SK-N-SH (cell line): ENCODE results near the gene VPS8. TPM values are rescaled to one million over a fixed set of nuclear protein-coding genes. Genes with fewer than 3 reads are reported as not detected.

Experiments used
- CTCF ChIA-PET: fragments of 300-600, 350-600 bp; formaldehyde crosslinking; extraction: SDS; loops from one replicate; lab custom pipeline; 2021; lab: Yijun Ruan, JAX
- POLR2A ChIA-PET: fragments of 350-600 bp; sonication (Branson Sonifier 250); formaldehyde crosslinking; extraction: SDS; loops from one replicate; lab custom pipeline; 2020; ENCODE audit warnings: antibody characterized with exemption, inconsistent platforms; lab: Yijun Ruan, JAX
- DNase-seq: peaks from one replicate; pipeline ENCODE4 v3.0.0; 2012
- H2AFZ ChIP-seq: fragments of 200-600 bp; sonication (generic); 2 replicates; pipeline ENCODE4 v1.8.1; 2016; ENCODE audit warnings: antibody characterized with exemption, mild to moderate bottlenecking, low read depth
- H3F3A ChIP-seq: fragments of 200-600 bp; sonication (generic); replicated peaks from 2 replicates; pipeline ENCODE3; 2016; ENCODE audit warnings: antibody characterized with exemption, mild to moderate bottlenecking; ENCODE audit not compliant: insufficient read depth
- H3K27ac ChIP-seq, 2 experiments: fragments of 200-500 bp in 1 of 2; fragments of 200-600 bp in 1 of 2; sonication (Bioruptor generic) in 1 of 2; sonication (generic), shearing (Covaris generic) in 1 of 2; 2 replicates each; pipeline versions ENCODE4 v1.5.1 to v1.6.1; 2014 to 2016; ENCODE audit warnings: low read depth in 2 of 2, inconsistent platforms in 1 of 2, low read length in 1 of 2, mild to moderate bottlenecking in 1 of 2, mixed read lengths in 1 of 2
- H3K27me3 ChIP-seq: fragments of 200-600 bp; sonication (generic), shearing (Covaris generic); 2 replicates; pipeline ENCODE4 v1.6.1; 2016; ENCODE audit warnings: mixed run types; ENCODE audit not compliant: insufficient read depth
- H3K36me3 ChIP-seq, 2 experiments: fragments of 200-500 bp in 1 of 2; fragments of 200-600 bp in 1 of 2; sonication (Bioruptor generic) in 1 of 2; sonication (generic) in 1 of 2; replicated peaks in 1 of 2; 2 replicates each; pipeline versions ENCODE3 to v1.5.1; 2014 to 2016; ENCODE audit warnings: low read length in 1 of 2, mild to moderate bottlenecking in 1 of 2; ENCODE audit not compliant: insufficient read depth in 2 of 2, control insufficient read depth in 1 of 2
- H3K4me1 ChIP-seq, 2 experiments: fragments of 200-500 bp in 1 of 2; fragments of 200-600 bp in 1 of 2; sonication (Bioruptor generic) in 1 of 2; sonication (generic), shearing (Covaris generic) in 1 of 2; 2 replicates each; pipeline versions ENCODE4 v1.5.1 to v1.6.1; 2014 to 2016; ENCODE audit warnings: low read depth in 1 of 2, low read length in 1 of 2, mixed run types in 1 of 2; ENCODE audit not compliant: insufficient read depth in 2 of 2, control insufficient read depth in 1 of 2
- H3K4me2 ChIP-seq: fragments of 200-600 bp; sonication (generic), shearing (Covaris generic); 2 replicates; pipeline ENCODE4 v1.6.1; 2017; ENCODE audit warnings: mixed run types
- H3K4me3 ChIP-seq, 2 experiments: fragments of 200-500 bp in 1 of 2; fragments of 200-600 bp in 1 of 2; sonication (Bioruptor generic) in 1 of 2; sonication (generic), shearing (Covaris generic) in 1 of 2; 2 replicates each; pipeline versions ENCODE4 v1.5.1 to v1.8.1; 2014 to 2016; ENCODE audit warnings: low read depth in 2 of 2, inconsistent platforms in 1 of 2, low read length in 1 of 2, mild to moderate bottlenecking in 1 of 2, mixed read lengths in 1 of 2, moderate library complexity in 1 of 2
- H3K79me2 ChIP-seq: fragments of 200-600 bp; sonication (generic); 2 replicates; pipeline ENCODE4 v1.8.1; 2017; ENCODE audit warnings: mild to moderate bottlenecking; ENCODE audit not compliant: insufficient read depth
- H3K9ac ChIP-seq: fragments of 200-600 bp; sonication (generic); 2 replicates; pipeline ENCODE4 v1.6.1; 2017; ENCODE audit warnings: mixed run types
- H3K9me2 ChIP-seq: fragments of 200-600 bp; sonication (generic); 2 replicates; pipeline ENCODE4 v1.6.1; 2017; ENCODE audit warnings: mixed run types
- H3K9me3 ChIP-seq: fragments of 200-600 bp; sonication (generic); 2 replicates; pipeline ENCODE4 v1.6.1; 2017; ENCODE audit warnings: mixed run types, mild to moderate bottlenecking, moderate library complexity
- H4K20me1 ChIP-seq: fragments of 200-600 bp; sonication (generic); 2 replicates; pipeline ENCODE4 v1.6.1; 2017; ENCODE audit warnings: mild to moderate bottlenecking, mixed run types; ENCODE audit not compliant: insufficient read depth
- CHD2 ChIP-seq: fragments of 150-350 bp; IDR thresholded peaks from 2 replicates; pipeline ENCODE4 v1.6.1; 2018; ENCODE audit warnings: low read length; ENCODE audit not compliant: partially characterized antibody
- ELF1 ChIP-seq: IDR thresholded peaks from 2 replicates; pipeline ENCODE4 v1.4.0; 2012
- EP300 ChIP-seq, 2 experiments: IDR thresholded peaks; 2 replicates each; pipeline versions ENCODE4 v1.4.0 to v1.6.1; 2012; ENCODE audit warnings: borderline replicate concordance in 1 of 2, low read depth in 1 of 2, low read length in 1 of 2
- EZH2phosphoT487 ChIP-seq: fragments of 200-600 bp; sonication (generic); IDR thresholded peaks from 2 replicates; pipeline ENCODE4 v1.6.1; 2017; ENCODE audit warnings: low read depth, mixed run types, mild to moderate bottlenecking, antibody characterized with exemption, moderate library complexity, borderline replicate concordance
- FOXJ3 ChIP-seq: sonication (generic); formaldehyde crosslinking; IDR thresholded peaks from 2 replicates; pipeline ENCODE4 v1.5.1; 2020; ENCODE audit warnings: mild to moderate bottlenecking, missing genetic modification reagents
- GATA2 ChIP-seq: sonication (generic); formaldehyde crosslinking; IDR thresholded peaks from 2 replicates; pipeline ENCODE4 v1.5.0; 2020; ENCODE audit warnings: mild to moderate bottlenecking, missing genetic modification reagents
- MAX ChIP-seq: IDR thresholded peaks from 2 replicates; pipeline ENCODE4 v1.4.0; 2012; ENCODE audit warnings: low read depth
- NRF1 ChIP-seq: IDR thresholded peaks from 2 replicates; pipeline ENCODE4 v1.6.1; 2012; ENCODE audit warnings: low read depth, mild to moderate bottlenecking, low read length
- RAD21 ChIP-seq: IDR thresholded peaks from 2 replicates; pipeline ENCODE4 v1.6.1; 2012; ENCODE audit warnings: mild to moderate bottlenecking, low read length
- RXRA ChIP-seq: IDR thresholded peaks from 2 replicates; pipeline ENCODE4 v1.4.0; 2012; ENCODE audit warnings: low read depth, mild to moderate bottlenecking, borderline replicate concordance
- TEAD4 ChIP-seq: IDR thresholded peaks from 2 replicates; pipeline ENCODE4 v1.4.0; 2012; ENCODE audit warnings: mild to moderate bottlenecking, borderline replicate concordance; ENCODE audit not compliant: insufficient read depth
- USF1 ChIP-seq: IDR thresholded peaks from 2 replicates; pipeline ENCODE4 v1.4.0; 2012; ENCODE audit warnings: low read depth, borderline replicate concordance
- YY1 ChIP-seq: IDR thresholded peaks from 2 replicates; pipeline ENCODE4 v1.4.0; 2012; ENCODE audit warnings: low read depth, mild to moderate bottlenecking
- WGBS: methylation state at CpG from one replicate; pipeline ENCODE4 v1.1.6; 2017; ENCODE audit warnings: low lambda C conversion rate; 5-methylcytosine and 5-hydroxymethylcytosine counted together
- polyA plus RNA-seq, 3 experiments: library from polyadenylated mRNA; depleted of rRNA; stranded (reverse); fragments of >200 nt; gene quantifications; 2 replicates each; pipeline ENCODE4 v1.2.3, GENCODE V29; 2012
- TF ChIP-seq, protein P1 (sequence below): fragments of 200-600 bp; sonication (generic); IDR thresholded peaks from 2 replicates; pipeline ENCODE4 v1.6.1; 2017; ENCODE audit warnings: antibody characterized with exemption, mild to moderate bottlenecking, moderate library complexity

VPS8 gene
- polyA plus RNA-seq, 1 of the 3 experiments (the other 2 are of a cell fraction) = 12.8 TPM

- H3K4me3 ChIP-seq = no peak overlapping the region
Observed at GRCh38 chr3:185063431-185063830, 251.5 kb downstream of the VPS8 start.

DNA sequence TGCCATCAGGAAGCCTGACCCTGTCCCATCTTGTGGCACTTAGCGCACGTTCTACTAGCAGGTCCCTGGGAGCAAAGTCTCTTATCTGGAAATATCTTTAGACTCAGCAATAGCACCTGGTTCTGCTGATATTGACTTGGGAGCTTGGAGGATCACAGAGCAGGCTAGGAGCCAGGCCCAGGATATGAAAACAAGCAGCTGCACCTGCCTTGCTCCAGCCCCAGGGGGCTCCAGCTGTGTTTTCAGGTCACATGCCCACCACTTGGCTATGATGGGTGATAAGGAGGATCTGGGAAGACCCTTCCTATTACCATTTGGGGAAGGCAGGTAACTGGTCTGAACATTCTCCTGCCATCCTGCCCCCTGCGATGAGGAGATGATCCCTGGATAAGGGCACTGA lies 253.1 kb downstream of the VPS8 start:
- CTCF ChIA-PET = interaction anchor here (1.0 to 1.8 kb wide), 3 partner anchors 14 to 111 kb away, joined by 3 to 6 read pairs (median 4); no protein-coding TSS in a partner anchor
- Histone ChIP-seq H3K9me2 (no peaks in the 10 kb centered on the region), H3K4me3 (no peak overlapping the region), H4K20me1 (no peaks in the 10 kb centered on the region), H3F3A (no peaks in the 10 kb centered on the region), H3K79me2 (no peaks in the 10 kb centered on the region), H3K36me3 (no peaks in the 10 kb centered on the region), H3K27me3 (no peaks in the 10 kb centered on the region; the same call in 1 of the 2 replicates), H3K9ac (no peak overlapping the region), H3K27ac (no peak overlapping the region; a peak in 1 of 4 replicates), H3K9me3 (no peaks in the 10 kb centered on the region), H3K4me1 (peaks cover 0 to 3% of the 10 kb centered on the region in 2 experiments; a peak in 1 of 4 replicates), H3K4me2 (no peak overlapping the region), H2AFZ (no peak overlapping the region)
- DNase-seq = no peak
- 73% methylated on average over 3 of the region's 3 CpGs for WGBS
- no peak for TF ChIP-seq NRF1
- TF ChIP-seq EZH2phosphoT487 = no peak
- TF ChIP-seq GATA2 (CRISPR knock-in tag) = 0 out of 2 replicates have a peak, but pooled peaks have one; percentile 16
- TF ChIP-seq ELF1 = no peak
- POLR2A ChIA-PET = no interaction called here

More at GRCh38 chr3:185063431-185063830, 251.5 kb downstream of the VPS8 start:
- H3F3A ChIP-seq = no peaks in the 10 kb centered on the region
- H3K36me3 ChIP-seq = no peaks in the 10 kb centered on the region
- H3K27ac ChIP-seq = no peak overlapping the region
- no peak overlapping the region for H3K9ac ChIP-seq
- 44% methylated on average over 3 of the region's 3 CpGs for WGBS
- no peaks in the 10 kb centered on the region for H4K20me1 ChIP-seq
- H3K79me2 ChIP-seq = no peaks in the 10 kb centered on the region
- no peak overlapping the region for H3K4me2 ChIP-seq
- POLR2A ChIA-PET = no interaction called here
- H3K9me2 ChIP-seq = no peaks in the 10 kb centered on the region
- H3K9me3 ChIP-seq = no peaks in the 10 kb centered on the region
- no peak for DNase-seq
- H3K4me1 ChIP-seq = peaks cover 0 to 2% of the 10 kb centered on the region in 2 experiments; a peak in 1 of 4 replicates
- H3K27me3 ChIP-seq = no peaks in the 10 kb centered on the region; the same call in 1 of the 2 replicates
- CTCF ChIA-PET = no interaction called here
- TF ChIP-seq MAX (no peak), RXRA (no peak), USF1 (no peak), RAD21 (no peak), YY1 (no peak), FOXJ3 (CRISPR knock-in tag) (no peak), CHD2 (no peak), NRF1 (no peak), TEAD4 (no peak), EP300 (IDR thresholded peaks at IDR 0.05; ENCODE audit: borderline replicate concordance in 1 of 2, low read depth in 1 of 2, low read length in 1 of 2) (no peak)
- TF ChIP-seq, protein P1, sequence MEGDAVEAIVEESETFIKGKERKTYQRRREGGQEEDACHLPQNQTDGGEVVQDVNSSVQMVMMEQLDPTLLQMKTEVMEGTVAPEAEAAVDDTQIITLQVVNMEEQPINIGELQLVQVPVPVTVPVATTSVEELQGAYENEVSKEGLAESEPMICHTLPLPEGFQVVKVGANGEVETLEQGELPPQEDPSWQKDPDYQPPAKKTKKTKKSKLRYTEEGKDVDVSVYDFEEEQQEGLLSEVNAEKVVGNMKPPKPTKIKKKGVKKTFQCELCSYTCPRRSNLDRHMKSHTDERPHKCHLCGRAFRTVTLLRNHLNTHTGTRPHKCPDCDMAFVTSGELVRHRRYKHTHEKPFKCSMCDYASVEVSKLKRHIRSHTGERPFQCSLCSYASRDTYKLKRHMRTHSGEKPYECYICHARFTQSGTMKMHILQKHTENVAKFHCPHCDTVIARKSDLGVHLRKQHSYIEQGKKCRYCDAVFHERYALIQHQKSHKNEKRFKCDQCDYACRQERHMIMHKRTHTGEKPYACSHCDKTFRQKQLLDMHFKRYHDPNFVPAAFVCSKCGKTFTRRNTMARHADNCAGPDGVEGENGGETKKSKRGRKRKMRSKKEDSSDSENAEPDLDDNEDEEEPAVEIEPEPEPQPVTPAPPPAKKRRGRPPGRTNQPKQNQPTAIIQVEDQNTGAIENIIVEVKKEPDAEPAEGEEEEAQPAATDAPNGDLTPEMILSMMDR = no peak
- H2AFZ ChIP-seq = no peak overlapping the region
